ENCODE results near the gene C3orf62. TPM values are rescaled to one million over a fixed set of nuclear protein-coding genes. Genes with fewer than 3 reads are reported as not detected.

The C3orf62 gene
- total and polyA plus RNA-seq, 4 donors, result 0.96 to 3.1 (median 1.6) TPM

Small RNA genes within 50 kb of the gene (small RNA-seq; reads per million reads assigned to genes)
- not detected for gene AC121247.2
- not detected for gene MIR4271
- not detected for gene RF00019

Other genes starting within 250 kb of the C3orf62 start
- gene IMPDH2, start 247.8 kb downstream of the C3orf62 start, total RNA-seq, result 100 to 1,000 TPM in 1 of 2 donors, 10 to 100 TPM in 1; 33.6 to 182 TPM
- 10 to 100 TPM; 20.9 to 45.8 TPM for gene IMPDH2, start 247.8 kb downstream of the C3orf62 start, polyA plus RNA-seq
- gene QRICH1, start 183.2 kb downstream of the C3orf62 start, total RNA-seq, result 10 to 100 TPM; 32.5 to 35.1 TPM
- 10 to 100 TPM; 17.3 to 19.0 TPM for gene QRICH1, start 183.2 kb downstream of the C3orf62 start, polyA plus RNA-seq
- gene QARS1, start 172.5 kb downstream of the C3orf62 start, total RNA-seq, result 100 to 1,000 TPM; 192 to 226 TPM
- gene QARS1, start 172.5 kb downstream of the C3orf62 start, polyA plus RNA-seq, result 10 to 100 TPM; 58.0 to 97.5 TPM
- 10 to 100 TPM; 36.4 to 39.6 TPM for gene USP19, start 156.4 kb downstream of the C3orf62 start, total RNA-seq
- 10 to 100 TPM in 1 of 2 donors, 1 to 10 TPM in 1; 8.1 to 18.3 TPM for gene USP19, start 156.4 kb downstream of the C3orf62 start, polyA plus RNA-seq
- gene LAMB2, start 144.2 kb downstream of the C3orf62 start, total RNA-seq, result 100 to 1,000 TPM; 134 TPM
- 100 to 1,000 TPM in 1 of 2 donors, 10 to 100 TPM in 1; 87.6 to 172 TPM for gene LAMB2, start 144.2 kb downstream of the C3orf62 start, polyA plus RNA-seq
- gene CCDC71, start 110.9 kb downstream of the C3orf62 start, total RNA-seq, result 10 to 100 TPM in 1 of 2 donors, 1 to 10 TPM in 1; 6.1 to 10.4 TPM
- 10 to 100 TPM in 1 of 2 donors, 1 to 10 TPM in 1; 1.1 to 10.7 TPM for gene CCDC71, start 110.9 kb downstream of the C3orf62 start, polyA plus RNA-seq
- 10 to 100 TPM in 1 of 2 donors, 1 to 10 TPM in 1; 9.2 to 17.1 TPM for gene KLHDC8B, start 105.6 kb downstream of the C3orf62 start, total RNA-seq
- gene KLHDC8B, start 105.6 kb downstream of the C3orf62 start, polyA plus RNA-seq, result 1 to 10 TPM; 8.1 to 9.6 TPM
- gene USP4, start 62.8 kb upstream of the C3orf62 start, total RNA-seq, result 10 to 100 TPM; 16.1 to 17.7 TPM
- 10 to 100 TPM; 12.5 to 13.7 TPM for gene USP4, start 62.8 kb upstream of the C3orf62 start, polyA plus RNA-seq
- 100 to 1,000 TPM in 1 of 2 donors, 10 to 100 TPM in 1; 87.0 to 125 TPM for gene GPX1, start 81.1 kb upstream of the C3orf62 start, total RNA-seq
- 100 to 1,000 TPM; 313 to 412 TPM for gene GPX1, start 81.1 kb upstream of the C3orf62 start, polyA plus RNA-seq
- 100 to 1,000 TPM; 157 to 162 TPM for gene RHOA, start 134.7 kb upstream of the C3orf62 start, total RNA-seq
- 100 to 1,000 TPM; 144 to 169 TPM for gene RHOA, start 134.7 kb upstream of the C3orf62 start, polyA plus RNA-seq
- gene TCTA, start 135.2 kb upstream of the C3orf62 start, total RNA-seq, result 10 to 100 TPM; 13.6 to 24.9 TPM
- gene TCTA, start 135.2 kb upstream of the C3orf62 start, polyA plus RNA-seq, result 10 to 100 TPM; 24.3 to 28.2 TPM
- 10 to 100 TPM; 15.6 to 23.2 TPM for gene AMT, start 145.2 kb upstream of the C3orf62 start, total RNA-seq
- gene AMT, start 145.2 kb upstream of the C3orf62 start, polyA plus RNA-seq, result 10 to 100 TPM; 27.9 to 28.7 TPM
- 1 to 10 TPM; 3.7 to 3.9 TPM for gene NICN1, start 152.1 kb upstream of the C3orf62 start, total RNA-seq
- 1 to 10 TPM; 4.9 to 6.0 TPM for gene NICN1, start 152.1 kb upstream of the C3orf62 start, polyA plus RNA-seq
- gene DAG1, start 193.0 kb upstream of the C3orf62 start, total RNA-seq, result 10 to 100 TPM; 16.1 to 40.8 TPM
- 10 to 100 TPM; 12.1 to 54.4 TPM for gene DAG1, start 193.0 kb upstream of the C3orf62 start, polyA plus RNA-seq